Stimulated activated naive CD8-positive, alpha-beta T cell treated with anti-CD3 and anti-CD28 coated beads, Interleukin-15, Interleukin-2, amounts not matched to agents 100 ng/mL and 50 ng/mL, for 24 hours (primary cell): ENCODE data around the gene CTNNA2.

ENCODE experiments used
- H3K27ac Mint-ChIP-seq: one replicate; pipeline ENCODE4 v1.8.0; 2021; ENCODE audit warnings: mild to moderate bottlenecking, mixed read lengths
- H3K27me3 Mint-ChIP-seq: one replicate; pipeline ENCODE4 v1.8.0; 2021; ENCODE audit warnings: mixed read lengths
- H3K36me3 Mint-ChIP-seq: one replicate; pipeline ENCODE4 v1.8.0; 2021; ENCODE audit warnings: low read depth, mixed read lengths
- H3K4me1 Mint-ChIP-seq: one replicate; pipeline ENCODE4 v1.8.0; 2021; ENCODE audit warnings: low read depth, mixed read lengths
- H3K4me3 Mint-ChIP-seq: one replicate; pipeline ENCODE4 v1.8.0; 2021; ENCODE audit warnings: mild to moderate bottlenecking, mixed read lengths
- H3K9me3 Mint-ChIP-seq: one replicate; pipeline ENCODE4 v1.8.0; 2021; ENCODE audit warnings: mixed read lengths

The CTNNA2 gene

DNA sequence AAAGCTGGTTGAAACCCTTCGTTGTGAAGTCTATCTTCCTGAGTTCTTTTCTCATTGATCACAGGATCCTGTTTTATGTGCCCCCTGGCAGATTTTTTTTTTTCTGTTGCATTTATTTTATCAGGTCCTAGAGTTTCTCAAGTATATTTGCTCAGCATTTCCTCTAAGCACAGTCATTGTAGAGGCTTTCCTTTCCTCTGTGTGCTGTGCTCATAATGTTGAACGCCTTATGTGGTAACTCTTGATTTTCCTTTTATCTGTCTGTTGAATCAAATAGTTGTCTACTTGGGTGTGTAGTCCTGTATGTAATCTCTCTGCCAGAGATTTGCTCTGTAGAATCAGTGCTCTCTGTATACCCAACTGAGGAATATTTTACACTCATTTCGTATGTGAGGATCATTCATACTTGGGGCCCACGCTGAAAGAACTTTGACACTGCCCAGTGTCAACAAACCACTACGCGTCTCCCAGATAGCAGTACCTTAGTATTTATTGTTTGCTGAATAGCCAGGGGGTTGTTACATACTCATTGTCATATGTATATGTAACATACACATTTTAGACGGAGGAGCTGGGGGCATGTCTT, 118.2 kb downstream of the CTNNA2 start:
- H3K4me3 Mint-ChIP-seq = no peak overlapping the region
- no peaks in the 10 kb centered on the region for H3K4me1 Mint-ChIP-seq
- no peak overlapping the region for H3K27ac Mint-ChIP-seq
- H3K9me3 Mint-ChIP-seq = peaks cover 16% of the 10 kb centered on the region
- no peaks in the 10 kb centered on the region for H3K27me3 Mint-ChIP-seq
- H3K36me3 Mint-ChIP-seq = no peaks in the 10 kb centered on the region

DNA sequence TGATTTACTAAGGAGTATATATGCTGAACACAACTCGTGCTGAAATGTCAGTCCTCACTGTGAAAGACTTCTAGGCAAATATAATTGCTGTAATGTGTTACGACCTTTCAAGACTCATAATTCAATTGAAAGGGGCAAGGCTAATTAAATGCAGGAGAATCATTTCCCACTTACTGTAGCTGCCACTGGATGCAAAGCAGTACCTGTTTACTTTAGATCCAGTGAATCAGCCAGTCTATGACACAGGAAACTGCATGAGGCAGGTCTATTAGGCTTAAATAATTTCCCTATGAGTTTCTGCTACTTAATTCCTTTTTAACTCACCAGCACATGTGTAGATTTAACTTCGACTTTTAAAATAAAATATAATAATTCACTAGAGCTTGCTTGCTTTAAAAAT, 125.6 kb downstream of the CTNNA2 start:
- Mint-ChIP-seq H3K36me3 (no peaks in the 10 kb centered on the region), H3K9me3 (peaks cover 19% of the 10 kb centered on the region), H3K27me3 (no peaks in the 10 kb centered on the region), H3K4me3 (no peak overlapping the region), H3K4me1 (no peaks in the 10 kb centered on the region), H3K27ac (no peak overlapping the region)

DNA sequence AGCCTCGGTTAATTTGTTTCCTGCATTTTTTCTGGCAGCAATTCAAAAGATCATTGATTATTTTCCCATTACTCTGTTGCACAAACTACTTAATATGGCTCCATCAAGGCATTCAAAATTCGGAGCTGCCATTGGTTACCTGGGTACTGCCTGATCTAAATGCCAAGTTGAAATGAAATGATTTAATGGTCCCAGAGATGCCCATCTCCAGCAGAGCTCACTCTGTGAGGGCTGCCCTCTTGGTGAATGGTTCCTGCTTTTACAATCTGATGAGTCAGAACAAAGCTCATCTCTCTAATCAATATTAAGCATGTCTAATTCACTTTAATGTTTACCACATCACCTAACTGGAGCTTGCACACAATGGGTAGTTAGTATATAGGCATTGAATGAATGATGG, 126.1 kb downstream of the CTNNA2 start:
- H3K36me3 Mint-ChIP-seq = no peaks in the 10 kb centered on the region
- H3K4me1 Mint-ChIP-seq = no peaks in the 10 kb centered on the region
- H3K27me3 Mint-ChIP-seq = no peaks in the 10 kb centered on the region
- peaks cover 22% of the 10 kb centered on the region for H3K9me3 Mint-ChIP-seq
- no peak overlapping the region for H3K4me3 Mint-ChIP-seq
- no peak overlapping the region for H3K27ac Mint-ChIP-seq

DNA sequence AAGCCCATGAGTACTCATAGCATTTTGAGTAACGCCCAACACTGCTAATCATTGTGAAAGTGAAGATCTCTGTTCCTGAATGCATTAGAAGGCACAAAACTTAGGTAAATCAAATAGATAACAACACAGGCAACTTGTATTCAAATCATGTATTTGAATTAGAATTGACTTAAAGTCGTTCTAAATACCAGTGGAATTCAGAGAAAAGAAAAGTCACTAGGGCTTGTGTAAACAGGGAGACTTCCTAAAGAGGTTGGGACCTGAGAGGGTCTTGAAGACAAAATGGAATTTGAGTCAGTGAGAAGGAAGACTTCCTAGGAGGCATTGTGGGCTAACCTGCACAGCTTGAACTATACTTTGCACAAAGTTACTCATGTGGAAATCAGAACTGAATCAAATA, 127.2 kb downstream of the CTNNA2 start:
- Mint-ChIP-seq H3K36me3 (no peaks in the 10 kb centered on the region), H3K9me3 (peaks cover 20% of the 10 kb centered on the region), H3K4me3 (no peak overlapping the region), H3K4me1 (no peaks in the 10 kb centered on the region), H3K27me3 (no peaks in the 10 kb centered on the region), H3K27ac (no peak overlapping the region)

DNA sequence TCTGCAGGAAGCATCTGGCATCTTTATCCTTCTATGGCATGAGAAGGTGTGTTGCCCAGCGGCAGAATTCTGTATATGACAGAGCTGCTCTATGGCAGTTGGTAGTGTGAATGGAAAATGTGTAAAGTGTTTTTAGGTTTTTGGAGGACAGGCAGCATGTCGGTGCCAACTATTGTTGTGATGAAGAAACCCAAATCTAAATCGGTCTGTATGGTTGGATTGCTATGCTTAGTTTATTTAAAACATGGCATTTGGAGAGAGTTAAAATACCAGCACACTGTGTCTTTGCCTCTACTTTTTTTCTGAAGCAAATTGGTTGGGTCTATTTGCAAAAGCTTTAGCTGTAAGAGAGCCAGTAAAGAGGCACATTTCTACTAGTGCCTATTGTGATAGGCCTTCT, 136.7 kb downstream of the CTNNA2 start:
- peaks cover 22% of the 10 kb centered on the region for H3K9me3 Mint-ChIP-seq
- no peak overlapping the region for H3K27ac Mint-ChIP-seq
- no peaks in the 10 kb centered on the region for H3K36me3 Mint-ChIP-seq
- no peak overlapping the region for H3K4me3 Mint-ChIP-seq
- H3K4me1 Mint-ChIP-seq = no peaks in the 10 kb centered on the region
- no peaks in the 10 kb centered on the region for H3K27me3 Mint-ChIP-seq

DNA sequence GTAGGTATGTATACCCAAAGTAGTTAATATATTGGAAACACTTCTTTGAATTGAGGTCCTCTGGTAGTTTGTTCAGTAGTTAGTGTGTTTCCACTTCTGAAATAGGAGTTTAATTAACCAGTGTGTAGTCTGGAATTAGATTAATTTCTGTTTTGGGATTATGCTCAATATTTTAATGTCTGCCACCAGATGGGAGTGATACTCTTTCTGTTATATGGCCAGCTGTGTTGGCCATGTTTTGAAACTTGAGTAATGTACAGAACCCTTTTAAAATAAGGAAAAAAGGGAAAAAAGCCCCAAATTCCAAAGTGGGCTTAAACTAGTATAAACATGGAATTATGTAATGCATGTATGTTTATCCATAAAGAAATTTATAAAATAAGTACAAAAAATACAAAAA, 147.7 kb downstream of the CTNNA2 start:
- H3K27ac Mint-ChIP-seq = no peak overlapping the region
- H3K27me3 Mint-ChIP-seq = no peaks in the 10 kb centered on the region

DNA sequence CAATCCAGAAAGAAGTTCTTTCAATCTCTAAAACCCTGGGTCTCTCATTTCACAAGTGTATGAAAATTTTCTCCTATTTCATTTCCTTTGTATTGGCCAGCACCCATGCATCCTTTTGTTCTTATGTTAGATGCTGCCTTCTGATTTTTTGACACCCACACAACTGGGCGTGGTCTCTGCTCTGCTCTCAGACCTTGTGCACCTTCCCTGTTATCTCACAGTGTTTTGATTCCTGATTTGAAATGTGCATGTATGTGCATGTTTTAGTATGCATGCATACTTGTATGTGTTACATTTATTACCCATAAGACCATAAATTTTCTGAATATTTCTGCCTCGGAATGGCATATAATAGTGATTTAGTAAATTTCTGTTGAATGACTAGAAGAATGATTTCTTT, 152.2 kb downstream of the CTNNA2 start:
- H3K4me1 Mint-ChIP-seq = no peaks in the 10 kb centered on the region
- H3K4me3 Mint-ChIP-seq = no peak overlapping the region
- H3K9me3 Mint-ChIP-seq = peaks cover 31% of the 10 kb centered on the region
- H3K36me3 Mint-ChIP-seq = no peaks in the 10 kb centered on the region
- no peak overlapping the region for H3K27ac Mint-ChIP-seq
- no peaks in the 10 kb centered on the region for H3K27me3 Mint-ChIP-seq

More for the DNA sequence above, 147.7 kb downstream of the CTNNA2 start:
- H3K9me3 Mint-ChIP-seq = peaks cover 17% of the 10 kb centered on the region
- H3K4me1 Mint-ChIP-seq = no peaks in the 10 kb centered on the region
- no peak overlapping the region for H3K4me3 Mint-ChIP-seq
- H3K36me3 Mint-ChIP-seq = no peaks in the 10 kb centered on the region

DNA sequence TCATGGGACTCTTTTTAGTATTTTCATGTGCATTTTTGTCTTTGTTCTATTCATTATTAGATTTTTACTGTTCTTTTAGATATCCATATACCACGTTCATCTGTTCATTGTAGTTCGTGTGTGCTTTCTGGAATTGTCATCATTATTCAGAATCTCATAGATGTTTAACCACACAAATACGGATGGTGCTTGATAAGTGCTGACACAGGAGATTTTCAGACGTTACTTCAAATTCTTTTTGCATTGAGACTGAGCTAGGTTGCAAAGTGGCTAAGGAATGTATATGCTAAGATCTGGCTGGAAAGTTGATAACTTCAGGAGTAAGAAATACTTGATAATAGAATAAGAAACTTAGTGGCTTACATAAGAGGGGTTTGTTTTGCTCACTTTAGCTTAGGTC, 153.6 kb downstream of the CTNNA2 start:
- peaks cover 31% of the 10 kb centered on the region for H3K9me3 Mint-ChIP-seq
- H3K27me3 Mint-ChIP-seq = no peaks in the 10 kb centered on the region
- H3K27ac Mint-ChIP-seq = no peak overlapping the region
- no peaks in the 10 kb centered on the region for H3K4me1 Mint-ChIP-seq
- no peaks in the 10 kb centered on the region for H3K36me3 Mint-ChIP-seq
- H3K4me3 Mint-ChIP-seq = no peak overlapping the region

DNA sequence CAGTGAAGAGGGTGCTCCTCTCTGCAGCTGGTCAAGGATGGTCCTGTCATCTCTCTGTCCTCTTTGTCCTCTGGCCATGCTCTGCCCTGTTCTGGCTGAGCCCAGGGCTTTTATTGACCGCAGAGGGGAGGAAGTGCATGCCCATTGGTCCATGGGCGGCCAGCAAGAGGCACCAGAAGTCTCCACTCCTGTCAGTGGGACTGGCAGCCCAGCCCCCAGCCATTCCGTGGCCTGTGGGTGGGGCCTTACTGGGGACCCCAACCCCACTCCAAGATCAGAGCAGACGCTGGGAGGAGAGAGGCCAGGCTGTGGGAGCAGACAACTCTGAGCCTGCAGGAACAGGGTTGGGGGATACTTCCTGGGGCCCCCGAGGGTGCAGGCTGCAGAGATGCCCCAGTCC, 156.9 kb downstream of the CTNNA2 start:
- H3K27ac Mint-ChIP-seq = no peak overlapping the region
- H3K4me3 Mint-ChIP-seq = no peak overlapping the region
- H3K27me3 Mint-ChIP-seq = no peaks in the 10 kb centered on the region
- no peaks in the 10 kb centered on the region for H3K4me1 Mint-ChIP-seq
- no peaks in the 10 kb centered on the region for H3K36me3 Mint-ChIP-seq
- H3K9me3 Mint-ChIP-seq = peaks cover 18% of the 10 kb centered on the region

DNA sequence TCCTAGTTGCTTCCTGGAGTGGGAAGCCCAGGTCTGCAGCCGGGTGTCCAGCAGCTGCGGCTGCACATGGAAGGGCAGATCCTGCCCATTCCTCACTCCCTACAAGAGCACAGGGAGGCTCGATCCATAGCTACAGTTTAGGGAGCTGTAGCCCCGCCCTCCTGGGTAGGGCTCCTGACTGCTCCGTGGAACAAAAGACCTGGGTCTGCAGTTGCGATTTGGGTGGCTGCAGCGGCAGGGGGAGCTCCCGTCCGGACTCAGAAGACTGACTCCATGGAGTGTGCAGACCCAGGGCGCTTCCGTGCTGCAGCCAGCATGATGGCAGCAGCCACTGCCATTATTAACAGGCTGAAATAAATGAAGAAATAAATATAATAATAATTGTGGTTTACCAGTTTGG, 157.3 kb downstream of the CTNNA2 start:
- Mint-ChIP-seq H3K9me3 (peaks cover 15% of the 10 kb centered on the region), H3K27ac (no peak overlapping the region), H3K27me3 (no peaks in the 10 kb centered on the region), H3K4me1 (no peaks in the 10 kb centered on the region), H3K36me3 (no peaks in the 10 kb centered on the region), H3K4me3 (no peak overlapping the region)

DNA sequence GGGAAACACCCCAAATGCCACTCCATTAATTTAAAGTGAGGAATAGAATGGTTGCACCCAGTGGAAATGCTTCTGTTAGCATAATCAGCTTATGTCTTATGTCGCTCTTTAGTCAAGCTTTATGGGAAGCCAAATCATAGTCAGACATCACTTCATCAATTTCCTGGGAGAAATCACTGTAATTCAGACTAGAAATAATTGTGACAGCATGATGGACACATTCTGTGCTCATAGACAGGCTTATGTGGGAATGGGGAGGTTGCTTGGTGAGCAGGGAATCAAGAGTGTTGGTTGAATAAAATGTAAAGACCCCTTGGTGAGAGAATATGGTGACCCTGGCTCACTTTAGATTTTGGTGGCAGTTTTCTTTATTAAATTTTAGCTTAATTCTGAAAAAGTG, 174.0 kb downstream of the CTNNA2 start:
- H3K27ac Mint-ChIP-seq = no peak overlapping the region
- no peaks in the 10 kb centered on the region for H3K36me3 Mint-ChIP-seq
- H3K27me3 Mint-ChIP-seq = no peaks in the 10 kb centered on the region
- H3K9me3 Mint-ChIP-seq = peaks cover 4% of the 10 kb centered on the region
- H3K4me3 Mint-ChIP-seq = no peak overlapping the region
- H3K4me1 Mint-ChIP-seq = no peaks in the 10 kb centered on the region

DNA sequence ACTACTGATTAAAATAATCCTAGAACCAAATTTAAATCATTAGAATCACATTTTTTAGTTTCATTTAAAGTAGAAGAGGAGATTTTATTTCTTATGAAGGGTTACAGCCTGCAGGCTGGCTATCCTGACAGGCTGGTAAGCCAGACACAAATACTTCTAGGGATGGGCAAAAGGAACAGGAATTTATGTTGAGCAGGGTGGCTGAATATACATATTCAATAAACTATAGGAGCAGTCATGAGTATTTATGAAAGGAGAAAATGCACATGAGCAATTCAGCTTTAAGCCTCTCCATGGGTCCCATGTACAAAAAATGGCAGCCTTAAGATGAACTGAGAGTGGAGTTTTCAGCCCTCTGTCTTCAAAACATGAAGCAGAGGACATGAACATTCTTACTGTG, 182.4 kb downstream of the CTNNA2 start:
- no peak overlapping the region for H3K4me3 Mint-ChIP-seq
- H3K27ac Mint-ChIP-seq = no peak overlapping the region
- H3K27me3 Mint-ChIP-seq = no peaks in the 10 kb centered on the region
- no peaks in the 10 kb centered on the region for H3K36me3 Mint-ChIP-seq
- H3K4me1 Mint-ChIP-seq = no peaks in the 10 kb centered on the region
- no peaks in the 10 kb centered on the region for H3K9me3 Mint-ChIP-seq

DNA sequence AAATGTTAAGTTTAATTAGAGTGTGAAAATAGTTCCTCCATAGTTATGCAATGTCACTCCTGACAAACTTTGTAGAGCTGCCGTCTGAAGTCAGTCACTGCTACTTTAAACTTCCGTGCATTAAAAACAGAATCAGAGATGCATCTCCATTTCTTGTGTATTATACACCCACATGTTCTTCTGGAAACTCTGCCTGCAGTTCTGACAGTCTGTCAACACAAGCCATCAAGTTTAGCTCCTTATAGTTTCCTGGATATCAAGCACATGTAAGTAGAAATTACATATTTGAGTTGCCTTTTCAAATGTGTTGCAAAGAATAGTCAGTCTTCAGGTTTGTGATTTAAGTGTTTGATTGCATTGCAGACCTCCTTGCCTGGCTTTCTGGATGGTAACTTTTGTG, 184.3 kb downstream of the CTNNA2 start:
- H3K9me3 Mint-ChIP-seq = peaks cover 3% of the 10 kb centered on the region
- H3K27ac Mint-ChIP-seq = no peak overlapping the region
- no peak overlapping the region for H3K4me3 Mint-ChIP-seq
- no peaks in the 10 kb centered on the region for H3K36me3 Mint-ChIP-seq
- no peaks in the 10 kb centered on the region for H3K27me3 Mint-ChIP-seq
- no peaks in the 10 kb centered on the region for H3K4me1 Mint-ChIP-seq

DNA sequence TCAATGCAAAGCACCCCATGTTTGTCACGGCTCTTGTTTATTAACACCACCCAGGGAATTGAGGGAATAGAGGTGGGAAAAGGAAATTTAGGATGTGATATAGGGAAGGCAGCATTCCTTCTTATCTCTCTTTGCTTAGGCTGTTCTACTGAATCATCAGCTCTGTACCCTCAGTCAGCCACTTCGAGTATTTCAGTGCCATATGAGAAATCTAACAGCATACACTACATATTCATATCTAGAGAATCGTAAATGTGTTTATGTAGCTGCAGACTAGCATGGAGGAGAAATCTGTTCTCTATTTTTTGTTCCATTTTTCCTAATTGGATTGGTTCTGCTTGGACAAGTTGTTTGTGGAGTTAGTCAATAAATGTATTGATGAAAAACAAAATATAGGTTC, 187.8 kb downstream of the CTNNA2 start:
- peaks cover 6% of the 10 kb centered on the region for H3K9me3 Mint-ChIP-seq
- H3K4me3 Mint-ChIP-seq = no peak overlapping the region
- H3K27ac Mint-ChIP-seq = no peak overlapping the region
- H3K4me1 Mint-ChIP-seq = no peaks in the 10 kb centered on the region
- no peaks in the 10 kb centered on the region for H3K36me3 Mint-ChIP-seq
- H3K27me3 Mint-ChIP-seq = no peaks in the 10 kb centered on the region

DNA sequence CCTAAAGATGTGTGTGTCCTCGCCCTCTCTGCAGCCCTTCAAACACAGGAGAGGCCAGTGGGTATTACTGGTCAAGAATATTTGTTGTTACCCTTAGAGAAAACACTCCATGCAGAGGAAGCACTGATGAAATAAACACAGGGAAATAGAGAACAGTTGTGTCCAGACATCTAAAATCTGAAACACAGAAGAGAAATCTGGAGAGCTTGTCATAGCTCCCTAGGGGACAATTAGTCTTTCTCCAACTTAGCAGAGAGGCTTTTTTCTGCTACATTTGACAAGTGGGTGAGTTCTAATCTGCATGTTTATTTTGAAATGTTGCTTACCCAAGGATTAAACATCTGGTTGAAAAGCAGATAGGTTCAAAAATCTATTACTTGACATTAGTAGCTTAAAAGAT, 190.1 kb downstream of the CTNNA2 start:
- Mint-ChIP-seq H3K4me1 (no peaks in the 10 kb centered on the region), H3K9me3 (peaks cover 9% of the 10 kb centered on the region), H3K27ac (no peak overlapping the region), H3K27me3 (no peaks in the 10 kb centered on the region), H3K4me3 (no peak overlapping the region), H3K36me3 (no peaks in the 10 kb centered on the region)

DNA sequence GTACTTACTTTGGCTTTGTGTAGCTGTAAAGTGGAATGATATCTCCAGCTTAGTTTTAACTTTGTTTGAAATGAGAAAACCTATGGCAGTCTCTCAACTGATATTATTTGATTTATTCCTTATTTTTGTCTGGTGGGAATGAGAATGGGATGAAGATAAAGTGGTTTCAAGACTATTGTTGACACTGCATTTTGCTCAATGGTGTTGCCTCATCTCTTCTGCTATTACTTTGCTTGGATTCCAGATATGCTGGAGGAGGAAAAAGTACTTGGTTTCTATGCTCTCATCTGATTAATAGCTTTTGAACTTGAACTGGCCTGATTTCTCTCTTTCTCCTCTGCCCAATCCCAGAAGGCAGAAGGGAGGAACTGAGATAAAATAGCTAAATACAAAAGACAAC, 198.2 kb downstream of the CTNNA2 start:
- no peaks in the 10 kb centered on the region for H3K36me3 Mint-ChIP-seq
- no peak overlapping the region for H3K27ac Mint-ChIP-seq
- no peaks in the 10 kb centered on the region for H3K4me1 Mint-ChIP-seq
- H3K4me3 Mint-ChIP-seq = no peak overlapping the region
- H3K9me3 Mint-ChIP-seq = peaks cover 6% of the 10 kb centered on the region
- no peaks in the 10 kb centered on the region for H3K27me3 Mint-ChIP-seq
